Renal cortex interstitium (tissue), 11 donors: ENCODE results near the gene ARRDC4. TPM values are rescaled to one million over a fixed set of nuclear protein-coding genes. Genes with fewer than 3 reads are reported as not detected.

Experiments used
- DNase-seq, 11 donors: peaks; one replicate each; pipeline ENCODE4 v3.0.0-alpha.2; 2013; ENCODE audit warnings: low read depth in 9 of 11, low spot score in 4 of 11; ENCODE audit errors: extremely low read depth in 1 of 11
- polyA plus RNA-seq, 3 donors: library from polyadenylated mRNA; unstranded; fragments of 120-200 nt; gene quantifications; one replicate each; pipeline ENCODE4 v1.2.1, GENCODE V29; 2013; ENCODE audit not compliant: insufficient read length in 3 of 3

ARRDC4 gene
- polyA plus RNA-seq, 3 donors = 34.2 to 35.6 (median 34.2) TPM

GRCh38 chr15:98013631-98014030 is 53.1 kb downstream of the ARRDC4 start:
- no peak for DNase-seq

- no peak for DNase-seq
Observed at GRCh38 chr15:98017150-98017964, 56.9 kb downstream of the ARRDC4 start.

- DNase-seq = no peak
Observed at GRCh38 chr15:98018761-98019351, 58.4 kb downstream of the ARRDC4 start.
